Duodenal mucosa (tissue), 2 donors: ENCODE results near the gene FBXO17.

Experiments
- H3K27ac ChIP-seq: one replicate; pipeline ENCODE4 v1.7.0; 2013; ENCODE audit warnings: low read depth, low read length
- H3K27me3 ChIP-seq, 2 donors: one replicate each; pipeline ENCODE4 v1.7.0; 2013; ENCODE audit warnings: low read length in 2 of 2, control low read depth in 1 of 2; ENCODE audit not compliant: insufficient read depth in 2 of 2, control insufficient read depth in 1 of 2
- H3K36me3 ChIP-seq, 2 donors: one replicate each; pipeline ENCODE4 v1.7.0; 2013; ENCODE audit warnings: low read length in 2 of 2, control low read depth in 1 of 2; ENCODE audit not compliant: insufficient read depth in 2 of 2, control insufficient read depth in 1 of 2
- H3K4me1 ChIP-seq, 2 donors: one replicate each; pipeline ENCODE4 v1.7.0; 2013; ENCODE audit warnings: low read length in 2 of 2, control low read depth in 1 of 2; ENCODE audit not compliant: insufficient read depth in 2 of 2, control insufficient read depth in 1 of 2
- H3K4me3 ChIP-seq, 2 donors: one replicate each; pipeline ENCODE4 v1.7.0; 2013; ENCODE audit warnings: low read length in 2 of 2, low read depth in 1 of 2
- H3K9ac ChIP-seq, 2 donors: one replicate each; pipeline ENCODE4 v1.7.0; 2013; ENCODE audit warnings: low read length in 2 of 2, low read depth in 1 of 2
- H3K9me3 ChIP-seq, 2 donors: one replicate each; pipeline ENCODE4 v1.7.0; 2013; ENCODE audit warnings: low read length in 2 of 2, control low read depth in 1 of 2; ENCODE audit not compliant: control insufficient read depth in 1 of 2

Gene FBXO17, protein sequence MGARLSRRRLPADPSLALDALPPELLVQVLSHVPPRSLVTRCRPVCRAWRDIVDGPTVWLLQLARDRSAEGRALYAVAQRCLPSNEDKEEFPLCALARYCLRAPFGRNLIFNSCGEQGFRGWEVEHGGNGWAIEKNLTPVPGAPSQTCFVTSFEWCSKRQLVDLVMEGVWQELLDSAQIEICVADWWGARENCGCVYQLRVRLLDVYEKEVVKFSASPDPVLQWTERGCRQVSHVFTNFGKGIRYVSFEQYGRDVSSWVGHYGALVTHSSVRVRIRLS

GRCh38 chr19:38975214-38975860 lies at the start of gene FBXO17:
Gene FBXO17 (minus strand): TSS chr19:38975742. CDS start chr19:38950319, 25,423 bp downstream.
- Histone ChIP-seq H3K9me3 (peaks cover under 1 to 2% of the 10 kb centered on the region in 2 donors), H3K9ac (peak within 1 kb of the TSS; percentile 30 to 43), H3K4me3 (peak within 1 kb of the TSS; percentile 58 to 62), H3K36me3 (no peaks in the 10 kb centered on the region), H3K27me3 (no peaks in the 10 kb centered on the region), H3K27ac (peak within 1 kb of the TSS; percentile 70), H3K4me1 (peaks cover 3 to 13% of the 10 kb centered on the region in 2 donors)

- H3K4me1 ChIP-seq: no peaks in the 10 kb centered on the region
- no peak overlapping the region for H3K27ac ChIP-seq
- no peak overlapping the region for H3K4me3 ChIP-seq
- H3K9me3 ChIP-seq: no peaks in the 10 kb centered on the region
- no peaks in the 10 kb centered on the region for H3K36me3 ChIP-seq
- no peaks in the 10 kb centered on the region for H3K27me3 ChIP-seq
- no peak overlapping the region for H3K9ac ChIP-seq
Observed at GRCh38 chr19:39024875-39025641, 49.5 kb upstream of the FBXO17 start.

DNA sequence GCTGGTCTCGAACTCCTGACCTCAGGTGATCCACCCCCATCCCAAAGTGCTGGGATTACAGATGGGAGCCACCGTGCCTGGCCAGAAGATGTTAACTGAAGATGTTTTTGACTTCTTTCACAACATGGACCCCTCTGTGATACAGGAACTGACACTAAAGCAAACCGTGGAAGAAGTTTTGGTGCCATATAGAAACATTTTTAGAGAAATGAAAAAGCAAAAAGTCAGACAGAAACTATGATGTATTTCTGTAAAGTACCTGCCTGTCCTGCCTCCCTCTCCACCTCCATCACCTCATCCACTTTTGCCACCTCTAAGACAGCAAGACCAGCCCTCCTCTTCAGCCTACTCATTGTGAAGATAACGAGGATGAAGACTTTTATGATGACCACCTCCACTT lies 45.5 kb upstream of the FBXO17 start:
- H3K4me3 ChIP-seq: no peak overlapping the region
- H3K27ac ChIP-seq: no peak overlapping the region
- no peak overlapping the region for H3K9ac ChIP-seq
- no peaks in the 10 kb centered on the region for H3K36me3 ChIP-seq
- H3K9me3 ChIP-seq: no peaks in the 10 kb centered on the region
- H3K27me3 ChIP-seq: no peaks in the 10 kb centered on the region
- H3K4me1 ChIP-seq: no peaks in the 10 kb centered on the region

DNA sequence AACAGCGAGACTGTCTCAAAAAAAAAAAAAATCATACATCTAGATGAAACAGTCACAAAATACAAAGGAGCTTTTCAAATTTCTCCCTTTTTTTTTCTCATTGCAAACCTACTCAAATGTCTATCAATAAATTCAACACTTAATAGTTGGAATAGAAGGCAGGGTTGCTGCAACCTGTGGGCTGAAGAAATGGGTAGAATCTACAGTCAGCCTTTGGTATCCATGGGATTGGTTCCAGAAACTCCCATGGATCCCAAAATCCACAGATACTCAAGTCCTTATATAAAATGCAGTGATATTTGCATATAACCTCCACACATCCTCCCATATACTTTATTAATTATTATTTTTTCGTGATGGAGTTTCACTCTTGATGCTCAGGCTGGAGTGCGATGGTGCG lies 42.1 kb upstream of the FBXO17 start:
- Histone ChIP-seq H3K27ac (no peak overlapping the region), H3K9me3 (no peaks in the 10 kb centered on the region), H3K36me3 (no peaks in the 10 kb centered on the region), H3K4me1 (no peaks in the 10 kb centered on the region), H3K9ac (no peak overlapping the region), H3K27me3 (no peaks in the 10 kb centered on the region), H3K4me3 (no peak overlapping the region)

DNA sequence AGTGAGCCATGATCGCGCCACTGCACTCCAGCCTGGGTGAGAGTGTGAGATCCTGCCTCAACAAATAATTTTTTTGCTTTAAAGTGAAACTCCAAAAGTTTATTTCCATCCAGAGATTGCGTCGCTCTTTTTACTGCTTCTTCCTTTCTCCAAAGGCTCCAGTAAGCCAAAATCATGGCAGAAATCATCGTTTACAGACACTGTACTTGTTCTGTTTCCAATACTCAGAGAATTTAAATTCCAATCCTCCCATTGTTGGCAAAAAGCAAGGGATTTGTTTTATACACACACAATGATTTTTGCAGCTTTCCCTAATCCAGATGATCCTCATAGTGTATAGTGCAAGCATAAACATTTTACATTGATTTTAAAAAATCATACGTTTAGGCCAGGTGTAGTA lies 41.5 kb upstream of the FBXO17 start:
- H3K9me3 ChIP-seq: no peaks in the 10 kb centered on the region
- H3K27ac ChIP-seq: no peak overlapping the region
- H3K9ac ChIP-seq: no peak overlapping the region
- H3K4me1 ChIP-seq: no peaks in the 10 kb centered on the region
- no peak overlapping the region for H3K4me3 ChIP-seq
- no peaks in the 10 kb centered on the region for H3K36me3 ChIP-seq
- H3K27me3 ChIP-seq: no peaks in the 10 kb centered on the region

GRCh38 chr19:39014037-39014436 lies 38.5 kb upstream of the FBXO17 start:
- Histone ChIP-seq H3K9me3 (no peaks in the 10 kb centered on the region), H3K4me3 (no peak overlapping the region), H3K4me1 (no peaks in the 10 kb centered on the region), H3K9ac (no peak overlapping the region), H3K36me3 (no peaks in the 10 kb centered on the region), H3K27me3 (no peaks in the 10 kb centered on the region), H3K27ac (no peak overlapping the region)

- Histone ChIP-seq H3K9ac (no peak overlapping the region), H3K4me3 (no peak overlapping the region), H3K36me3 (no peaks in the 10 kb centered on the region), H3K27me3 (no peaks in the 10 kb centered on the region), H3K27ac (no peak overlapping the region), H3K9me3 (no peaks in the 10 kb centered on the region), H3K4me1 (no peaks in the 10 kb centered on the region)
Observed at GRCh38 chr19:39009001-39009400, 33.5 kb upstream of the FBXO17 start.

- H3K4me3 ChIP-seq: no peak overlapping the region
- H3K27me3 ChIP-seq: no peaks in the 10 kb centered on the region
- no peaks in the 10 kb centered on the region for H3K36me3 ChIP-seq
- H3K9me3 ChIP-seq: no peaks in the 10 kb centered on the region
- H3K9ac ChIP-seq: no peak overlapping the region
- H3K4me1 ChIP-seq: no peaks in the 10 kb centered on the region
- H3K27ac ChIP-seq: no peak overlapping the region
Observed at GRCh38 chr19:39008137-39008536, 32.6 kb upstream of the FBXO17 start.

GRCh38 chr19:39007096-39007495 lies 31.6 kb upstream of the FBXO17 start:
- no peaks in the 10 kb centered on the region for H3K27me3 ChIP-seq
- no peaks in the 10 kb centered on the region for H3K36me3 ChIP-seq
- no peaks in the 10 kb centered on the region for H3K9me3 ChIP-seq
- no peaks in the 10 kb centered on the region for H3K4me1 ChIP-seq
- no peak overlapping the region for H3K9ac ChIP-seq
- H3K4me3 ChIP-seq: no peak overlapping the region
- H3K27ac ChIP-seq: no peak overlapping the region

DNA sequence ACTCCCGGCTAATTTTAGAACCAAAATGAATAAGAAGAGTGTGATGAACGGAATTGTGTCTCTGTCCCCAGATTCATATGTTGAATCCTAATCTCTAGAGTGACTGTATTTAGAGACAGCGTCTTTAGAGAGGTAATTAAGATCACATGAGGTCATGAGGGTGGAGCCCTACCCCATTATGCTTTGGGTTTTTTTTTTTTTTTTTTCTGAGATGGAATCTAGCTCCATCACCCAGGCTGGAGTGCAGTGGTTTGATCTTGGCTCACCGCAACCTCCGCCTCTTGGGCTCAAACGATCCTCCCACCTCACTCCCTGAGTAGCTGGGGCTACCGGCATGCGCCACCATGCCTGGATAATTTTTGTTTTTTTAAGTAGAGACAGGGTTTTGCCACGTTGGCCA lies 28.9 kb upstream of the FBXO17 start:
- H3K4me1 ChIP-seq: no peaks in the 10 kb centered on the region
- no peaks in the 10 kb centered on the region for H3K36me3 ChIP-seq
- no peak overlapping the region for H3K4me3 ChIP-seq
- H3K27ac ChIP-seq: no peak overlapping the region
- H3K9ac ChIP-seq: no peak overlapping the region
- no peaks in the 10 kb centered on the region for H3K27me3 ChIP-seq
- H3K9me3 ChIP-seq: no peaks in the 10 kb centered on the region
